H1 (cell line): ENCODE measurements around the gene IST1. TPM values are rescaled to one million over a fixed set of nuclear protein-coding genes. Genes with fewer than 3 reads are reported as not detected.

Experiments
- SP1 ChIP-seq: IDR thresholded peaks from 2 replicates; pipeline ENCODE4 v1.6.1; 2011; ENCODE audit warnings: low read depth, low read length
- TAF1 ChIP-seq: IDR thresholded peaks from 2 replicates; pipeline ENCODE4 v1.6.1; 2011; ENCODE audit warnings: mild to moderate bottlenecking, low read depth, low read length
- polyA plus RNA-seq, 7 experiments: library from polyadenylated mRNA; depleted of rRNA in 3 of 7; stranded (reverse) in 5 of 7; unstranded in 2 of 7; fragments of >200 nt in 5 of 7; fragments of 200-250 nt in 2 of 7; gene quantifications; 1 replicate in 5 of 7; 2 replicates in 1 of 7; 4 replicates in 1 of 7; pipeline versions ENCODE4 v1.2.1 to v1.2.3, GENCODE V29; 2011 to 2013; ENCODE audit warnings: missing spikeins in 2 of 7, mixed read lengths in 2 of 7
- total RNA-seq: library from RNA; stranded (reverse); fragmentation: NEBNext Ultra II Directional; extraction: Animal tissue kit (Norgen Biotek cat#: 25700); gene quantifications from 2 replicates; pipeline ENCODE4 v1.2.1, GENCODE V29; 2021

IST1 gene
- total and polyA plus RNA-seq, 2 of the 8 experiments (the other 6 are each of a cell fraction or from before 2014, with no cell fraction given) = 190 to 248 TPM

DNA sequence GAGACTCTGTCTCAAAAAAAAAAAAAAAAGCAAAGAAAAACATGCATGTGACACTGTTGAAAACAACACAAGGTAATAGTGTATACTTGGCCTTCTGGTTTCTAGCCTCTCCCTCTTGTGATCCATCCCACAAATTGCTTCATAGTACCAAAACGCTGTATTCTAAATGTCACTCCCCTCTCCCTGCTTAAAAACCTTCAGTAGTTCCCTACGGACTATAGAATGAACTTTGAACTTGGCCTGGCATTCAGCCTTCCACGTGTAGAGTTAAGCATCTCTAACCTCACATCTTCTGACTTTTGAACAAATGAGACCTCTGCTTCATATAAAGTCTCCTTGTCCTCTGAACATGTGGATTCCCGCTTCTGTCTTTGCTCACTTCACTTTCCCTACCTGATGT lies 16.4 kb upstream of the IST1 start (continued):
- TF ChIP-seq SP1 = no peak
- TF ChIP-seq TAF1 = no peak
